ENCODE measurements around the gene KLHL36.
A peak's percentile ranks its signal among the peaks of the same experiment; 100 is the strongest.

KLHL36 gene

GRCh38 chr16:84700446-84701300, 52.4 kb downstream of the KLHL36 start:
- Histone ChIP-seq H3K4me3 (ENCODE audit: insufficient read length, low read depth) (peak overlapping the region; percentile 93), H3K9me3 (ENCODE audit: insufficient read depth, low read length) (no peaks in the 10 kb centered on the region), H3K36me3 (ENCODE audit: insufficient read depth, insufficient read length, low read length) (peaks cover 8% of the 10 kb centered on the region), H3K9ac (ENCODE audit: insufficient read length, low read depth) (peak overlapping the region; percentile 97), H3K27me3 (ENCODE audit: insufficient read depth, insufficient read length) (no peaks in the 10 kb centered on the region), H3K4me1 (ENCODE audit: insufficient read depth, insufficient read length) (no peaks in the 10 kb centered on the region)
- DNase-seq (ENCODE audit: low read depth, low spot score) = no peak
- TF ChIP-seq ZNF274 (IDR thresholded peaks at IDR 0.05; ENCODE audit: low read depth, low read length) (no peak), SUZ12 (IDR thresholded peaks at IDR 0.05; ENCODE audit: extremely low read depth, insufficient read depth, insufficient read length) (no peak), YY1 (IDR thresholded peaks at IDR 0.05; ENCODE audit: insufficient read depth, insufficient read length) (no peak)

- DNase-seq (ENCODE audit: low read depth, low spot score) = no peak
- TF ChIP-seq YY1 (IDR thresholded peaks at IDR 0.05; ENCODE audit: insufficient read depth, insufficient read length) (no peak), SUZ12 (IDR thresholded peaks at IDR 0.05; ENCODE audit: extremely low read depth, insufficient read depth, insufficient read length) (no peak), ZNF274 (IDR thresholded peaks at IDR 0.05; ENCODE audit: low read depth, low read length) (no peak)
- no peak overlapping the region for H3K4me3 ChIP-seq (ENCODE audit: insufficient read length, low read depth)
- peaks cover 22% of the 10 kb centered on the region for H3K36me3 ChIP-seq (ENCODE audit: insufficient read depth, insufficient read length, low read length)
- H3K9ac ChIP-seq (ENCODE audit: insufficient read length, low read depth) = no peak overlapping the region
- no peaks in the 10 kb centered on the region for H3K9me3 ChIP-seq (ENCODE audit: insufficient read depth, low read length)
- no peaks in the 10 kb centered on the region for H3K4me1 ChIP-seq (ENCODE audit: insufficient read depth, insufficient read length)
- no peaks in the 10 kb centered on the region for H3K27me3 ChIP-seq (ENCODE audit: insufficient read depth, insufficient read length)
Measured at GRCh38 chr16:84703681-84704080, 55.4 kb downstream of the KLHL36 start.

- no peaks in the 10 kb centered on the region for H3K9me3 ChIP-seq (ENCODE audit: insufficient read depth, low read length)
- H3K9ac ChIP-seq (ENCODE audit: insufficient read length, low read depth) = no peak overlapping the region
- H3K27me3 ChIP-seq (ENCODE audit: insufficient read depth, insufficient read length) = no peaks in the 10 kb centered on the region
- no peak for DNase-seq (ENCODE audit: low read depth, low spot score)
- no peak for TF ChIP-seq ZNF274 (IDR thresholded peaks at IDR 0.05; ENCODE audit: low read depth, low read length)
- no peak for TF ChIP-seq SUZ12 (IDR thresholded peaks at IDR 0.05; ENCODE audit: extremely low read depth, insufficient read depth, insufficient read length)
- no peak for TF ChIP-seq YY1 (IDR thresholded peaks at IDR 0.05; ENCODE audit: insufficient read depth, insufficient read length)
- peaks cover 3% of the 10 kb centered on the region for H3K4me1 ChIP-seq (ENCODE audit: insufficient read depth, insufficient read length)
- H3K36me3 ChIP-seq (ENCODE audit: insufficient read depth, insufficient read length, low read length) = peaks cover 28% of the 10 kb centered on the region
- no peak overlapping the region for H3K4me3 ChIP-seq (ENCODE audit: insufficient read length, low read depth)
Measured at GRCh38 chr16:84704253-84704652, 55.9 kb downstream of the KLHL36 start.

DNA sequence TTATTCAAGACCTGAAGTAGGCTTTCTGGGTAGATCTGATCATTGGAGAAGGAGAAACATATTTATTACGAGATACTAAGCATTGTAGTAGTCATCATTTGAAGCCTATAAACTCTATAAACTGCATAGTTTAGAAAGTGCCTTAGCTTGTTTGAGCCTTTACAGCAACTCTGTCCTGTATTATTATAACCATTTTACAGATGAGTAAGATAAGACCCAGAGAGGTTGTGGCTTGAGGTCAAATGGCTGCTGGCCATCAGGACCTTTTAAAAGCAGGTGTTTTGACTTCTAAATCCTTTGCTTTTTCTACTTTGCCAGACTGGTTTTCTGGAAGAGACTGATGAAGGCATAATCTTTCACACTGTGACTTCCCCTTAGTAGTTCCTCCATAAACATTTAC, 58.5 kb downstream of the KLHL36 start:
- H3K36me3 ChIP-seq (ENCODE audit: insufficient read depth, insufficient read length, low read length) = peaks cover 38% of the 10 kb centered on the region
- no peak for DNase-seq (ENCODE audit: low read depth, low spot score)
- no peaks in the 10 kb centered on the region for H3K27me3 ChIP-seq (ENCODE audit: insufficient read depth, insufficient read length)

GRCh38 chr16:84709609-84710008, 61.3 kb downstream of the KLHL36 start:
- no peak for DNase-seq (ENCODE audit: low read depth, low spot score)
- no peaks in the 10 kb centered on the region for H3K27me3 ChIP-seq (ENCODE audit: insufficient read depth, insufficient read length)
- H3K4me3 ChIP-seq (ENCODE audit: insufficient read length, low read depth) = no peak overlapping the region
- peak overlapping the region; percentile 22 for H3K9ac ChIP-seq (ENCODE audit: insufficient read length, low read depth)
- no peak for TF ChIP-seq YY1 (IDR thresholded peaks at IDR 0.05; ENCODE audit: insufficient read depth, insufficient read length)
- no peak for TF ChIP-seq SUZ12 (IDR thresholded peaks at IDR 0.05; ENCODE audit: extremely low read depth, insufficient read depth, insufficient read length)
- TF ChIP-seq ZNF274 (IDR thresholded peaks at IDR 0.05; ENCODE audit: low read depth, low read length) = no peak
- peaks cover 48% of the 10 kb centered on the region for H3K36me3 ChIP-seq (ENCODE audit: insufficient read depth, insufficient read length, low read length)
- no peaks in the 10 kb centered on the region for H3K9me3 ChIP-seq (ENCODE audit: insufficient read depth, low read length)
- peaks cover 13% of the 10 kb centered on the region for H3K4me1 ChIP-seq (ENCODE audit: insufficient read depth, insufficient read length)

More for the DNA sequence above, 58.5 kb downstream of the KLHL36 start:
- TF ChIP-seq SUZ12 (IDR thresholded peaks at IDR 0.05; ENCODE audit: extremely low read depth, insufficient read depth, insufficient read length) (no peak), ZNF274 (IDR thresholded peaks at IDR 0.05; ENCODE audit: low read depth, low read length) (no peak)
- Histone ChIP-seq H3K9me3 (ENCODE audit: insufficient read depth, low read length) (no peaks in the 10 kb centered on the region), H3K4me1 (ENCODE audit: insufficient read depth, insufficient read length) (peaks cover 5% of the 10 kb centered on the region), H3K4me3 (ENCODE audit: insufficient read length, low read depth) (no peak overlapping the region), H3K9ac (ENCODE audit: insufficient read length, low read depth) (no peak overlapping the region)

DNA sequence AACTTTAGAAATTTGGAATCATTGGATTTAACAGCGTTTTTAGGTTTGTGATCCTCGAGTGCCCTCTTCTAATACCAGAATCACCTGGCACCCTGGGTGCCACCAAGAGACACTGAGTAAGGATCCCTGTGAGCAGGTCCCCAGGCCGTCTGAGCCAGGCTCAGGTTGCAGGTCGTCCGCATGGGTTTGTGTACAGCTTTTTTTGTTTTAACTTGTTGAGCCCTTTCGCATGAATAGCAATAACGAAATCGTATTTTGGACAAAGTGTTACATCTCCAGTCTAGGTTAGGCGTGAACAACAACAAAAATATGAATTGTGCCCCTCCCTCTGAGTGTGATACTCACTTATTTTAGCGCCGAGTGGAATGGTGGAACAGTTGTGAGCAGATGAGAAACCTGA, 62.4 kb downstream of the KLHL36 start:
- H3K9me3 ChIP-seq (ENCODE audit: insufficient read depth, low read length) = no peaks in the 10 kb centered on the region
- peaks cover 43% of the 10 kb centered on the region for H3K36me3 ChIP-seq (ENCODE audit: insufficient read depth, insufficient read length, low read length)
- DNase-seq (ENCODE audit: low read depth, low spot score) = no peak
- H3K4me3 ChIP-seq (ENCODE audit: insufficient read length, low read depth) = no peak overlapping the region
- TF ChIP-seq SUZ12 (IDR thresholded peaks at IDR 0.05; ENCODE audit: extremely low read depth, insufficient read depth, insufficient read length) (no peak), ZNF274 (IDR thresholded peaks at IDR 0.05; ENCODE audit: low read depth, low read length) (no peak), YY1 (IDR thresholded peaks at IDR 0.05; ENCODE audit: insufficient read depth, insufficient read length) (no peak)
- peaks cover 13% of the 10 kb centered on the region for H3K4me1 ChIP-seq (ENCODE audit: insufficient read depth, insufficient read length)
- no peaks in the 10 kb centered on the region for H3K27me3 ChIP-seq (ENCODE audit: insufficient read depth, insufficient read length)
- H3K9ac ChIP-seq (ENCODE audit: insufficient read length, low read depth) = no peak overlapping the region
